Stimulated activated CD4-positive, alpha-beta T cell treated with anti-CD3 and anti-CD28 coated beads, Interleukin-15, amount 100 ng/mL, for 24 hours (primary cell): ENCODE results near the gene AMZ2.

Experiments used
- DNase-seq: peaks from one replicate; pipeline ENCODE4 v3.0.0-alpha.2; 2020

The AMZ2 gene

DNA sequence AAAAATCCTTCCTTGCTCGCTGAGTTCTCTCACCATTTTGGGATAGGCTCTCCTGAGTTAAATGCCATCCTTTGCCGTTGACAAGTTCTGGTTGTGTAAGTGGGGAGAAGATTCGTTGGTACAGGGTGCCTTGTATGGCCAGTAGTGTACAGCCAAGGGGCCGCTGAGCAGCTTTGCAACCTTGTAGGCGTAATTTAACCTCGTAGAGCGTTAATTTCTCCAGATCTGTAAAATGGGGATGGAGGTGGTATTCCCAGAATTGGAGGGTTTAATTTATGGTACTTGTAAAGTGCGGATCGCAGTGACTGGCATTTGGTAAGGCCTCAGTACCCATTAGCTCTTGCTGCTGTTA, 44.8 kb downstream of the AMZ2 start:
- no peak for DNase-seq

DNA sequence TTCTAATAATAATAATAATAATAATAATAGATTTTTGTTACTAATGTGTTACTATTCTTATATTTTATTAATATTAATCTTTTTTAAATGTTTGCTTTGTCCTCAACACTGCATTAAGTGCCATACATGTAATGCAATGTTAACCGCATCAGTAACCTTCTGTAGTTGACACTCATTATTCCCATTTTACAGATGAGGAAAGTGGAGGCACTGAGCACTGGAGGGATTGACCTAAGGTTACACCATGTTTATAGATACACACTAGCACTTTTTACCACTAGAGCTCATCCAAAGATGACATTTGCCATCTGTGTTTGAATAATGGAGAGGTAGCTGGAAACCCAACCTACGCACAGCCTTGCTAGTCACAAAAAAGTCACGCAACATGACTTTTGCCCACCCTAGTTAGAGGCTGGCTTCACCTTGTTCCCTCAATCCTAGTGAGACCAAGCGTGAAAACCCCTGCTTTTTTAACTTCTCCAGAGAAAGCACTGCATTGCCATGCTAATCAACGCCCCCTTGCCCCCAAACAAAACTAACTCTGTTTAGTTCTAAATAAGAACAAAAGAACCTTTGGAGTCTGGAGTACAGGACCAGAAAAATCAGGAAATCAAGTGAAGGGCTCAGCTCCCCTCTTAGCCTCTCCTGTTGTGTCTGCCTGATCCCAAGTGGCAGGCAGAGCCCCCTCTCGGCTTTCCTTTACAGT, 45.8 kb downstream of the AMZ2 start:
- no peak for DNase-seq

DNA sequence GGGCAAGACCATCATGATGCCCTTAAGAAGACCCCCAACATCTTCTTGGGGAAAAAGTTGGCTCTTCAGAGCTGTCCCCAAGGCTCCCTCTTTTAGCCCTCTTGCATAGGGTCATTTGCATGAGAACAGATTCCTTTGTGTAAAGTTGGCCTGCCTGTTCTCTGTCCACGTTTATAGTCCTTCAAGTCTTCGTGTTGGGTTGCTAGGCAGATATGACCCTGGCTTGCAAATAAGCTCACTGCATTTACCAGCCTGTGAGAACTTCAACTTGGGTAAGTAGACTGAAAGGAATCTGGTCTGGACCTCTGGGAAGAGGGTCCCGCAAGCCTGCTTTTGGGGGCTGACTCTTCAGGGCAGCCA, 46.3 kb downstream of the AMZ2 start:
- no peak for DNase-seq

DNA sequence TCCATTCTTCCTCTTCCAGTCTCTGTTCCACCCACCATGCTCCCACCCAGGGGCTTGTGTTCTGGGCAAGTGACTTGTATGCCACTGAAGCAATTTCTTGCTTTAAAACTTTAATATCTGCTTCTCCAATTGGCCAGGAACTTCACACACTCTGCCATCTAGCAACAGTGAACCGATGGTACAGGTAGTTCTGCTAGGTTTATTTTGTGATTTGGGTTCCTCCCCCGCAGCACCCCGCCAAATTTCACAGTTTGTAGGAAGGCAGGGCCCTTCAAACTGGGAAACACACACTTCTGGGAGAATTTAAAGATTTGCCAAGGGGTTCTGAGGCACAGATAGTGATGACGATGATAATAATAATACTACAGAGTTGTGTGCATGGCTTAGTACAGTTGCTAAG, 46.8 kb downstream of the AMZ2 start:
- DNase-seq: no peak

DNA sequence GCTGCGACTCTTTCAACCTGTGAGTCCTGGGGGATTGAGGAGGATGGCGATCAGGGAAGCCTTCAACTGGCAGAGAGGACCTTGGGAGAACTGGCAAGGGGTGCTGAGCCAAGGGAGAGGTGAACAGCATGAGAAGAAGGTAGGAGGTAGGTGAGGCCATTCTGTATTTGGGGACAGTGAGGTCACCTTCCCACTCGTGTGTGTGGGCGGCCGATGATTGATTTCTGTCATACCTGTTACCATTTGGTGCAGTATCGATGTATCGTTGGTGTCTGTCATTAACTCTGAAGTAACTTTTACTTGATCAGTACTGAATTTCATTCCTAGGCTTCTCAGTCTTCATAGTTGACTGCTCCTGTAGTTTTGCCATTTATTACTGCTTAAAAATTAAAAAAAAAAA, 47.2 kb downstream of the AMZ2 start:
- DNase-seq: peak; percentile 70

DNA sequence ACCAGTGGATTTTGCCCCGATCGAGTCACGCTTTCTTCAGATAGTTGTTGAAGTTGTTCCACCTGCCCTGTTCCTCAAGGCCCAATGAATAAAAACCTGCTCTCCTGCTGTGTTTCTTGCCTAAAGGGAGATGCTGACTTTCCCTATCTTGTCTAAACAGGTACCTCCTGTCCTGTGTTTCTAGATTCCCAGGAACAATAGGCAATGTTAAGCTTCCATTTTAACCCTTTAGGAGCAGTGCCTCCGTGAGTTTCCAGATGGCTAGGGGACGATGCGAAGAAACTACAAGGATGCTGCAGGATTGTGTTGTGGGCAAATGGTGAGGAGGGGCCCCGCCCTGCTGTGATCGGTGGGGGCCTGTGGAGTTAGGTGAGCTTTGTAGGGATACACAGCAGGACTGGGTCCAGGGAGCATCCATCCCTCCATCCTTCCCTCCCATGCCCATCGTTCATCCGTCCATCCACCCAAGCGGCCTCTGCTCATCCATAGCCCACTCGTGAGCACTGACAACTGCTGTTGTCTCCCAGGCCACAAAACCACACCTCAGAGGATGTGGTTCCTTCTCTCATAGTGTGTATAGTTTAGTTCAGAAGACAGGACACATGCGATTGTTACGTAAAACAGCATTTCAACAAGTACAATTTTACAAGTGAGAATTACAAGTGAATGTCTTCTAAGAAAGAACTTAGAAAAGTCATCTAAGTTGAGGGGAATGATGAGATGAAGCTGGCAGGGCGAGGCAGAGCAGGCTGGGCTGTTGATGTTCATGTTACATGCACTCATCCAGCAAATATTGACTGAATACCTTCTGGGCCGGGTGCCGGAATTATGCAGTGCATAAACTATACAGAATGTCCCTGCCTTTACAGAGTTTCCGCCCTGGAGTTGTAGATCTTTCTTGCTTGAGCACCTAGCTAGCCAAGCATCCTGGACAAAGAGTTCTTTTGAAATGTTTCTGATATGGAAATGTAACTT, 48.7 kb downstream of the AMZ2 start:
- DNase-seq: peak; percentile 55

DNA sequence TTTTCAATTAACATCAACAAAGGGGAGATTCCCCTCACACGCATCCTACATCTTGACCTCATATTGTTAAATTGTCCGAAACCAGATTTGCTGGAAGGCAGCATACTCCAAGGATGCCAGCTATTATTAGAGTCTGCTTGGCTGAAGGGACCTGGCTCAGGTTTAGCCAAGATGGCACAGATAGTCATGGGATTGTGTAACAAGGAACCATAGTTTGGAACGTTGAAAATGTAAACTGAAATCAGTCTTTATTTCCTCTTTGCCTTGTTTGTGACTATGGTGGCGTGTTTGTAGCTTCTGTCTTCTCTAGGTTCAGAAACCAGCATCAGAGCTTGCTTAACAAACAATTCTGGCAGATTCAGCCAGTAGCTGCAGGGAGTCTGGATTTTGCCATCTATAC, 49.4 kb downstream of the AMZ2 start:
- no peak for DNase-seq

DNA sequence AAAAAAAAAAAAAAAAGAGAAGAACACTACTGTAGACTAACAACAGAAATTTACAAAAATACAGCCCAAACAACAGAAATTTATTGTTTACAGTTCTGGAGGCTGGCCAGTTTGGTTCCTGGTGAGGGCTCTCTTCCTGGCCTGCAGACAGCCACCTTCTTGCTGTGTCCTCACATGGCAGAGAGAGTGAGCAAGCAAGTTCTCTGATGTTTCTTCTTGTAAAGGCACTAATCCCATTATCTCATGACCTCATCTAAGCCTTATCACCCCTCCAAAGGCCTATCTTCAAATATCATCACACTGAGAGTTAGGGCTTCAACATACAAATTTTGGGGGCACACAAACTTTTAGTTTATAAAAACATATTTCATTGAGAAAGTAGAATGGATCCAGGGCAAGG, 50.8 kb downstream of the AMZ2 start:
- no peak for DNase-seq

DNA sequence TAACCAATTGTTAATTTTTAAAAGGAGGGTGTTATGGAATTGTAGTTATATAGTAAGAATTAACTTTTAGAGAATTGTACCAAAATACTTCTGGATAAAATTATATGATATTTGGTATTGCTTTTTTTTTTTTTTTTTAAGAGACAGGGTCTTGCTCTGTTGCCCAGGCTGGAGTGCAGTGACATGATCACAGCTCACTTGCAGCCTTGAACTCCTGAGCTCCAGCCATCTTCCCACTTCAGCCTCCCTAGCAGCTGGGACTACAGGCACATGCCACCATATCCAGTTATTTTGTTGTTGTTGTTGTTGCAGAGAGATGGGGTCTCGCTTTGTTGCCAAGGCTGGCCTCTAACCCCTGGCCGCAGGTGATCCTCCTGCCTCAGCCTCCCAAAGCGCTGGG, 52.0 kb downstream of the AMZ2 start:
- no peak for DNase-seq

DNA sequence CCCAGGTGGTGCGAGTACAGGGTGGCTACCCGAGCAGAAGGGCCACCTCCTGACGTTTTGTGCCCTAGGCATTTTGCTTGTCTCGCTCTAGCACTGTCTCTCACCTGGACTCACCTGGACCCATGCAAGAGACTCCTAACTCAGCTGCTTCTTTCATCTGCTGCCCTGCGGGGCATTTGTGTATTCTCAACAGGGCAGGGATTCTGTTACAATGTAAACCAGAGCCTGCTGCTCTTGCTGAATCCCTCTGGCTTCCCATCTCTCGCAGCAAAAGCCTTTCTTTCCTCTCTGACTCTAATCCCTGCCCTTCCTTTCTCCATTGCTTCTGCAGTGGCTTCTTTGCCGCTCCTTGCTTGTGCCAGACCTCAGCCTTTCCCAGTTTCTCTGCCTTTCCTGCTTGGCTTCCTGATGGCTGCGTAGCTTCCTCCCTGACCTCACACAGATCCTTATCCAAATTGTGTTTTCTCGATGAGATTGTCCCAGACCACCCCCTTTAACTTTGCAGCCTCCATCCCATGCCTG, 53.7 kb downstream of the AMZ2 start:
- no peak for DNase-seq

DNA sequence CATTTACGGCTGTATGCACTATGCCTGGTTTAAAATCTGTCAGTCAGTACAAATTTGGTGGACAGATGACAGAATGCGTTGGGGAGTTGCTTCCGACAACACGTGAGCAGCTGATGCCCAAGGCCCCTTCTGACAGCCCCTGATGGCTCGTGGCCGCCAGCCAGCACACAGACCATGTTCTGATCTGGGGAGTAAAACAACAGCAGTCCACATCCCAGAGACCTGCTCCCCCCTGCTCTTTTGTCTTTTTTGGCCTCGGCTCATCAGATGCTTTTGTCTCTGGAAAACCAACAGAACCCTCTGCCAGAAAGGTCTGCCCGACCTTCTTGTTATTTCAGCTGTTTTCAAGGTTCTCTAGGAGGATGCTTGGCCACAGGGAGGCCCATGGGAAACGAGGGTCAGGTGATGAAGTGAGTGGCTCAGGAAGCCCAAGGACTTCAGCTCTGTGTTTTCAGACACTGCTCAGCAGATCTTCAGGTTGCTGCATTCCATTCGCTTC, 54.3 kb downstream of the AMZ2 start:
- no peak for DNase-seq

DNA sequence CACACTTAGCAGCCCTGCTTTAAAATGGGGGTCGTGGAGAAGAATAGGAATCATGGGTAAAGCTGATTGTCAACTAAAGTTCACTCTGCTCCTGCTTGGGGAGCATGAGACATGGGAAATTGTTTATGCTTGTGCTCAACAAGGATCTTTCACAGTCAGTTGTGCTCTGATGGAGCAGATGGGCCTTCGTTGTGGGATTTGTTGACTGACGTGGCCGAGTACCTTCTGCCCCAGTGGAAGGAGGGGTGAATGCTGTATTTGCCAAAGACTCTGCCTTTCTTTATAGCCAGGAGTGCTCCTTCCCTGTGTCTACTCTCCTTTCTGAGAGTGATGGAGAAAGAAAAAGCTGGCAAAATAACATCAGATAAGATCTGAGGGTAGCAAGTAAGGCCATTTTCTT, 54.8 kb downstream of the AMZ2 start:
- DNase-seq: no peak

DNA sequence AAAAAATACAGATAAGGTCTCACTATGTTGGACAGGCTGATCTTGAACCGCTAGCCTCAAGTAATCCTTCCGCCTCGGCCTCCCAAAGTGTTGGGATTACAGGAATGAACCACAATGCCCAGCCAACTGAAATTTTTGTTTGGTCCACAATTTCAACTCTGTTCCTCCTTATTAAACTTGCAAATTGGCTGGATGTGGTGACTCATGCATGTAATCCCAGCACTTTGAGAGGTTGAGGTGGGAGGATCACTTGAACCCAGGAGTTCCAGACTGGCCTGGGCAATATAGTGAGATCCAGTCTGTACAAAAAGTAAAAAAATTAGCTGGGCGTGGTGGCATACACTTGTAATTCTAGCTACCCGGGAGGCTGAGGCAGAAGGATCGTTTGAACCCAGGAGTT, 56.9 kb downstream of the AMZ2 start:
- DNase-seq: no peak

DNA sequence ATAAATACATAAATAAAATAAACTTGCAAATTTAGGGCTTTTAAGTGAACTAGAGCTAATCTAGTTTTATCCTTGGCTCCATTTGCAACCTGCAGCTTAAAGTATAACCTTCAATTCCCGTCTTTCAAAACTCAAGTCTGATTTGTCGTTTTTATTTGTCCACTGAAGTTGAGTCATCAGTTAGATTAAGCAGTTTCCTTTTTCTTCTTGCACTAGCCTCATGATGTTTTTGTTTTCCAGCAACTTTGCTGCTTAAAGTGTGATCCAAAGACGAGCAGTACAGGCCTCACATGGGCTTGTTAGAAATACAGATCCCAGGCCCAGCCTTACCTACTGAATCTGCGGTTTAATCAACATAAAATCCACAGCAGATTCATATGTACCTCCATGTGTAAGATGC, 57.3 kb downstream of the AMZ2 start:
- DNase-seq: no peak
